Progenitor cell of endocrine pancreas (in vitro differentiated cells): Measurements from ENCODE around the gene CIAO3. TPM values are rescaled to one million over a fixed set of nuclear protein-coding genes. Genes with fewer than 3 reads are reported as not detected.
"Not testable (repeated sequence)": the region's sequence is repeated elsewhere in the genome, so short reads cannot be mapped to it uniquely, and the experiment has no call there.

Experiments
- DNase-seq: peaks from one replicate; pipeline ENCODE4 v3.0.0; 2021; ENCODE audit warnings: low spot score; ENCODE audit not compliant: unreplicated experiment
- H3K27ac Mint-ChIP-seq: 2 replicates; pipeline ENCODE4 v1.8.0; 2021; ENCODE audit warnings: mild to moderate bottlenecking, moderate library complexity, mixed read lengths
- H3K27me3 Mint-ChIP-seq: 2 replicates; pipeline ENCODE4 v1.8.0; 2021; ENCODE audit warnings: mixed read lengths
- H3K36me3 Mint-ChIP-seq: 2 replicates; pipeline ENCODE4 v1.8.0; 2022; ENCODE audit warnings: mixed read lengths; ENCODE audit not compliant: insufficient read depth
- H3K4me1 Mint-ChIP-seq: 2 replicates; pipeline ENCODE4 v1.8.0; 2021; ENCODE audit warnings: low read depth, mixed read lengths
- H3K4me3 Mint-ChIP-seq: 2 replicates; pipeline ENCODE4 v1.8.0; 2021; ENCODE audit warnings: low read depth, mild to moderate bottlenecking, moderate library complexity, mixed read lengths
- H3K9me3 Mint-ChIP-seq: 2 replicates; pipeline ENCODE4 v1.8.0; 2021; ENCODE audit warnings: low read depth, mixed read lengths
- CTCF ChIP-seq: fragments of 200-600 bp; sonication (generic); IDR thresholded peaks from one replicate; pipeline ENCODE4 v1.5.0; 2021; ENCODE audit warnings: antibody characterized with exemption, mild to moderate bottlenecking; ENCODE audit not compliant: unreplicated experiment
- total RNA-seq: library from RNA; stranded (reverse); gene quantifications from 2 replicates; pipeline ENCODE4 v1.2.1, GENCODE V29; 2021

The CIAO3 gene
- total RNA-seq, 1 donor from 2014 or later, result 44.0 TPM

GRCh38 chr16:778909-779527 lies 38.2 kb upstream of the CIAO3 start:
- no peak overlapping the region for H3K4me3 Mint-ChIP-seq
- H3K27ac Mint-ChIP-seq, result no peak overlapping the region
- peaks cover 11% of the 10 kb centered on the region for H3K27me3 Mint-ChIP-seq
- no peaks in the 10 kb centered on the region for H3K9me3 Mint-ChIP-seq
- no peaks in the 10 kb centered on the region for H3K36me3 Mint-ChIP-seq
- no peaks in the 10 kb centered on the region for H3K4me1 Mint-ChIP-seq
- no peak for DNase-seq
- TF ChIP-seq CTCF, result no peak

GRCh38 chr16:778447-778846 lies 37.6 kb upstream of the CIAO3 start:
- no peak for TF ChIP-seq CTCF
- Mint-ChIP-seq H3K36me3 (no peaks in the 10 kb centered on the region), H3K4me1 (no peaks in the 10 kb centered on the region), H3K9me3 (no peaks in the 10 kb centered on the region), H3K27ac (no peak overlapping the region), H3K4me3 (no peak overlapping the region), H3K27me3 (peaks cover 11% of the 10 kb centered on the region)
- no peak for DNase-seq

GRCh38 chr16:777826-778225 lies 37.0 kb upstream of the CIAO3 start:
- Mint-ChIP-seq H3K27me3 (peaks cover 11% of the 10 kb centered on the region), H3K4me1 (no peaks in the 10 kb centered on the region), H3K27ac (peak overlapping the region; percentile 60), H3K4me3 (no peak overlapping the region), H3K36me3 (no peaks in the 10 kb centered on the region), H3K9me3 (no peaks in the 10 kb centered on the region)
- DNase-seq, result no peak
- no peak for TF ChIP-seq CTCF

- no peaks in the 10 kb centered on the region for H3K9me3 Mint-ChIP-seq
- H3K36me3 Mint-ChIP-seq, result no peaks in the 10 kb centered on the region
- no peak overlapping the region for H3K4me3 Mint-ChIP-seq
- H3K4me1 Mint-ChIP-seq, result no peaks in the 10 kb centered on the region
- peaks cover 11% of the 10 kb centered on the region for H3K27me3 Mint-ChIP-seq
- no peak for TF ChIP-seq CTCF
- H3K27ac Mint-ChIP-seq, result no peak overlapping the region
- DNase-seq, result no peak
These were observed 36.0 kb upstream of the CIAO3 start for GRCh38 chr16:776824-777223.

- H3K4me1 Mint-ChIP-seq, DNase-seq, H3K27ac Mint-ChIP-seq, H3K36me3 Mint-ChIP-seq, H3K9me3 Mint-ChIP-seq, H3K4me3 Mint-ChIP-seq: not testable (repeated sequence)
- H3K27me3 Mint-ChIP-seq, result peaks cover 11% of the 10 kb centered on the region
These were observed 35.5 kb upstream of the CIAO3 start for GRCh38 chr16:776298-776697.

GRCh38 chr16:775236-775796 lies 34.5 kb upstream of the CIAO3 start:
- DNase-seq, result no peak
- Mint-ChIP-seq H3K4me3 (no peak overlapping the region), H3K4me1 (no peaks in the 10 kb centered on the region), H3K9me3 (no peaks in the 10 kb centered on the region), H3K27ac (no peak overlapping the region), H3K27me3 (peaks cover 5% of the 10 kb centered on the region), H3K36me3 (no peaks in the 10 kb centered on the region)
- TF ChIP-seq CTCF, result no peak
